BJ (cell line): ENCODE results near the gene ZNF740. TPM values are rescaled to one million over a fixed set of nuclear protein-coding genes. Genes with fewer than 3 reads are reported as not detected.

Source experiments
- CTCF ChIA-PET: fragments of 350-600 bp; formaldehyde crosslinking; extraction: SDS; loops from one replicate; lab custom pipeline; 2021; ENCODE audit warnings: antibody characterized with exemption, inconsistent platforms; lab: Yijun Ruan, JAX
- POLR2A ChIA-PET: fragments of 300-600 bp; sonication (Branson Sonifier 250); formaldehyde crosslinking; extraction: SDS; loops from one replicate; lab custom pipeline; 2021; ENCODE audit warnings: antibody characterized with exemption; lab: Charles Lee
- DNase-seq: peaks from one replicate; pipeline ENCODE4 v3.0.0-alpha.2; 2011; ENCODE audit warnings: low read depth
- H3K27me3 ChIP-seq: 2 replicates; pipeline ENCODE4 v1.6.0; 2011; ENCODE audit warnings: low read length; ENCODE audit not compliant: control insufficient read depth, insufficient read depth
- H3K36me3 ChIP-seq: 2 replicates; pipeline ENCODE4 v1.5.1; 2011; ENCODE audit warnings: low read length; ENCODE audit not compliant: control insufficient read depth, insufficient read depth
- H3K4me3 ChIP-seq: 2 replicates; pipeline ENCODE4 v1.5.1; 2011; ENCODE audit warnings: low read depth, mild to moderate bottlenecking, control low read depth, low read length
- polyA plus RNA-seq: library from polyadenylated mRNA; depleted of rRNA; stranded (reverse); fragments of >200 nt; gene quantifications from 2 replicates; pipeline ENCODE4 v1.2.3, GENCODE V29; 2011
- TF ChIP-seq, protein P1 (sequence below): IDR thresholded peaks from 2 replicates; pipeline ENCODE4 v1.5.1; 2011; ENCODE audit warnings: low read depth, mild to moderate bottlenecking, control low read depth, inconsistent platforms, low read length, moderate library complexity; ENCODE audit not compliant: insufficient read depth

The ZNF740 gene
- polyA plus RNA-seq, 1 experiment: 15.7 TPM

DNA sequence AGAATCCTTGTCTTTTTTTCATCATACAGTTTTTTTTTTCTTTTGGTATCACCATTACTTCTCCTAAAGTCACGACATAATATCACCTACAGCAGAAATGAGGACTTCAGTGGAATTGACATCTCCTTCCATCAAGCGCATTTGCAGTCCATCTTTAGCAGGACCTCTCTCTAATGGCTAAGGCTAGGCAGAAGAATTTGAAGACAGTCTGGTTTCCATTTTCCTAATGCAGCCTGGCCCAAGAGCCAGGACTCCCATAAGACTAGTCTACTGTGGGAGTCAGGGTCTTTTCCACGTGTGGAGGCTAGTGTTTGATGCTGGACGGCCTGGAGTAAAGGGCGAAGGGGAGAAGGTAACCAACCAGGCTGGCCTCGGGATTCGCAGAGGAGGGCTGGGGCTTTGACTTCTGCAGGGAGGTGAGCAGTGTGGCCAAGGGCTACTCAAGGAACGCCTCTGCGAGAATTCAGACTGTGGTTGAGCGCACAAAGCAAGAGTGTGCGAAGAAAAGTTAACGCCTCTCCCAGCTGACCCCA, 769 bp upstream of the ZNF740 start:
- CTCF ChIA-PET: interaction anchor here (0.6 to 3.7 kb wide), 7 partner anchors 8 to 133 kb away, joined by 3 to 17 read pairs (median 9); no protein-coding TSS in a partner anchor
- DNase-seq: no peak
- Histone ChIP-seq H3K36me3 (peaks cover 6% of the 10 kb centered on the region), H3K4me3 (peak overlapping the region; percentile 86), H3K27me3 (no peaks in the 10 kb centered on the region)
- TF ChIP-seq, protein P1, sequence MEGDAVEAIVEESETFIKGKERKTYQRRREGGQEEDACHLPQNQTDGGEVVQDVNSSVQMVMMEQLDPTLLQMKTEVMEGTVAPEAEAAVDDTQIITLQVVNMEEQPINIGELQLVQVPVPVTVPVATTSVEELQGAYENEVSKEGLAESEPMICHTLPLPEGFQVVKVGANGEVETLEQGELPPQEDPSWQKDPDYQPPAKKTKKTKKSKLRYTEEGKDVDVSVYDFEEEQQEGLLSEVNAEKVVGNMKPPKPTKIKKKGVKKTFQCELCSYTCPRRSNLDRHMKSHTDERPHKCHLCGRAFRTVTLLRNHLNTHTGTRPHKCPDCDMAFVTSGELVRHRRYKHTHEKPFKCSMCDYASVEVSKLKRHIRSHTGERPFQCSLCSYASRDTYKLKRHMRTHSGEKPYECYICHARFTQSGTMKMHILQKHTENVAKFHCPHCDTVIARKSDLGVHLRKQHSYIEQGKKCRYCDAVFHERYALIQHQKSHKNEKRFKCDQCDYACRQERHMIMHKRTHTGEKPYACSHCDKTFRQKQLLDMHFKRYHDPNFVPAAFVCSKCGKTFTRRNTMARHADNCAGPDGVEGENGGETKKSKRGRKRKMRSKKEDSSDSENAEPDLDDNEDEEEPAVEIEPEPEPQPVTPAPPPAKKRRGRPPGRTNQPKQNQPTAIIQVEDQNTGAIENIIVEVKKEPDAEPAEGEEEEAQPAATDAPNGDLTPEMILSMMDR: no peak
- POLR2A ChIA-PET: interaction anchor here (0.8 kb wide), 1 partner anchor 100 kb away, joined by 4 read pairs; the partner anchor contains the start of gene SPRYD3

GRCh38 chr12:53180931-53181645, 566 bp downstream of the ZNF740 start:
- DNase-seq: no peak
- Histone ChIP-seq H3K36me3 (peaks cover 16% of the 10 kb centered on the region), H3K27me3 (no peaks in the 10 kb centered on the region), H3K4me3 (peak overlapping the region; percentile 86)
- POLR2A ChIA-PET: interaction anchor here (0.5 to 0.8 kb wide), 2 partner anchors 21 to 102 kb away, joined by 3 to 4 read pairs; partner anchors contain the start of gene SPRYD3
- TF ChIP-seq, protein P1: no peak
- CTCF ChIA-PET: interaction anchor here (0.6 to 3.7 kb wide), 8 partner anchors 9 to 352 kb away, joined by 3 to 17 read pairs (median 6); no protein-coding TSS in a partner anchor

DNA sequence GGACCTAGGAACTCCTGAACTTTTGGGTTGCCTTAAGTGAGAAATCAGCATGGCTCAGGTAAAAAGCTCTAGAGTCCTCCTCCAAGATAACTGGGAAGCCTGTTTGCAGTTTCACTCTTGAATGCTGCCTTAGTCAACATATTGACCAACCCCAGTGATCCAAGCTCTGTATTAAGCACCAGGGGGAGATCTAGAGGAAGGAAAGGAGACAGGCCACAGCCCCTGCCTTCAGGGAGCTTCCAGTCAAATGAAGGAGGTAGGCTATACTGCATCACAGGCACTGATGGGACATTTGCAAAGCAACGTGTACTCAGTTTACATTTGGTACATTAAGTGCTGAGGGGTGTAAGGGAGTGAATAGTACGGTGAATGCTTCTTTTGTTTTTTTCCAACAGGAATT, 1.4 kb downstream of the ZNF740 start:
- ChIA-PET POLR2A (no interaction called here), CTCF (interaction anchor here (1.3 to 3.7 kb wide), 6 partner anchors 9 to 117 kb away, joined by 3 to 17 read pairs (median 8); no protein-coding TSS in a partner anchor)
- TF ChIP-seq, protein P1: no peak

GRCh38 chr12:53182903-53183302, 2.4 kb downstream of the ZNF740 start:
- no peak for DNase-seq
- TF ChIP-seq, protein P1: no peak
- POLR2A ChIA-PET: no interaction called here
- H3K36me3 ChIP-seq: peaks cover 27% of the 10 kb centered on the region
- H3K4me3 ChIP-seq: no peak overlapping the region
- H3K27me3 ChIP-seq: no peaks in the 10 kb centered on the region
- CTCF ChIA-PET: interaction anchor here (1.3 to 3.7 kb wide), 6 partner anchors 10 to 118 kb away, joined by 3 to 17 read pairs (median 6); no protein-coding TSS in a partner anchor

More for the DNA sequence above, 1.4 kb downstream of the ZNF740 start:
- Histone ChIP-seq H3K36me3 (peaks cover 20% of the 10 kb centered on the region), H3K27me3 (no peaks in the 10 kb centered on the region), H3K4me3 (peak overlapping the region; percentile 86)
- DNase-seq: no peak

DNA sequence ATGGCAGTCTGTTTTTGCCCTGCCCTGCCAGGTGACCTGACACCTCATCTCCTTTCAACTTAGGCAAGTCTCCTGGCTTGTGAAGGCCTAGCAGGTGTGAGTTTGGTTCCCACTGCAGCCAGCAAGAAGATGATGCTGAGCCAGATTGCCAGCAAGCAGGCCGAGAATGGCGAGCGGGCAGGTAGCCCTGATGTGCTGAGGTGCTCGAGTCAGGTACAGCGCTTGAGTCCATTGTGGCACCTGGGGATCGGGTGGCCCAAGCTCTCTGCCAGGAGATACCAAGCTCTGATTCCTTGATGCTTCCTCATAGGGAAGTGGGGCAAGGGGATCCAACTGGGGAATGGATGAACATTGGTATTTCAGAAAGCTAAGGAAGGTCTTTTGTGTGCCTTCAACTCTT, 4.3 kb downstream of the ZNF740 start:
- Histone ChIP-seq H3K36me3 (peaks cover 33% of the 10 kb centered on the region), H3K27me3 (no peaks in the 10 kb centered on the region), H3K4me3 (no peak overlapping the region)
- ChIA-PET POLR2A (no interaction called here), CTCF (interaction anchor here (1.2 to 1.5 kb wide), 4 partner anchors 13 to 119 kb away, joined by 4 to 6 read pairs (median 5); no protein-coding TSS in a partner anchor)
- DNase-seq: no peak
- TF ChIP-seq, protein P1: no peak
